NT2/D1 (cell line): ENCODE results near the gene DHTKD1.

ENCODE experiments used
- SUZ12 ChIP-seq: IDR thresholded peaks from 2 replicates; pipeline ENCODE4 v1.6.1; 2011; ENCODE audit not compliant: insufficient read length, insufficient read depth; ENCODE audit errors: extremely low read depth
- YY1 ChIP-seq: IDR thresholded peaks from 2 replicates; pipeline ENCODE4 v1.6.1; 2011; ENCODE audit not compliant: insufficient read length, insufficient read depth
- ZNF274 ChIP-seq: IDR thresholded peaks from 2 replicates; pipeline ENCODE4 v1.6.1; 2011; ENCODE audit warnings: mild to moderate bottlenecking, low read depth, low read length

DNA sequence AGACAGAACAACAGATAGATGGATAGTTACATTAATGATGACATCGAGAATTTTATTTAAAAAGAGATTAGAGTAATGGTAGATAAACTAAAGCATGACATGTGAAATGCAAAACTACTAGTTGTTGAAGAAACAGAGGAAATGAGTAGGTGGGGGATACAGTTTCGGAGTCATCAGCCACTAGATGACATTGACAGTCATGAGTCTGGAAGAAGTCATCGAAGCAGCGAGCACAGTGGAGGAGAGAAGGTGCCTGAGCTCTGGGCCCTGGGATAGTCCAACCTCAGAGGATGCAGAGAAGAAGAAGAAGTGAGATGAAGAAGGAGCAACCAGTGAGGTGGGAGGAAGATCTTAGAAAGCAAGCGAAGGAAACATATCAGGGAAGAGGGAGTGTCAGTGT, 40.5 kb downstream of the DHTKD1 start:
- TF ChIP-seq ZNF274 (no peak), YY1 (no peak), SUZ12 (no peak)
